ENCODE data around the gene VPS41.

VPS41 gene

DNA sequence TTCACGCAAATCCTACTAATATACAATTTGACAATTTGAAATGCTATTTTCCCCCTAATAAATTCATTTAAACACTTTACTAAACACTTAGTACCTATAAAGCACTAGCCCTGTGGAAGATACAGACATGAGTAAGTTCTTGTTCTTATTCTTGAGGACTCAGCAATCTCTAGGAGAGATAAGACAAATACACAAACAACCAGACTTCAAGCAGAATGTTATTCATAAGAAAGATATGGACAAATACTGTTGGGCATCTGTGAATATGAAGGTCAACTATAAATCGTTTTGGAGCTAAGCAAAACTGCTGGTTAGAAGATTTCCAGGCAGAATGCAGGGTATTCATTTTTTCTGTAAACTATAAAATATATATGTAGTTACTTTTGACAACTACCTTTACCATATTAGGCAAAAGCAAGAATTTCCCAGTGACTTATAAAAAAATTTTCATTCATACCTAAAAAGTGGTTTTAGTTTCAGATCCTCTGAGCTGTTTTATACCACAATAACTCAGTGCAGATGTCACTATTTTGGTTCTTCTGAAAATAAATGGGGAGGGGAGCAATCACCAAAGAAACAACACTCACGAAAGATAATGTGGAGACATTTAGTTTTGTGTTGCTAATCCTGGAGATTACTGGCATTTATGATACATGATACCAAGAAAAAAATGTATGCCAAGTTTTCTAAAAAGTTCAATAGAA is 3.8 kb downstream of the VPS41 start:
- DNase-seq (ENCODE audit: low spot score), result no peak

DNA sequence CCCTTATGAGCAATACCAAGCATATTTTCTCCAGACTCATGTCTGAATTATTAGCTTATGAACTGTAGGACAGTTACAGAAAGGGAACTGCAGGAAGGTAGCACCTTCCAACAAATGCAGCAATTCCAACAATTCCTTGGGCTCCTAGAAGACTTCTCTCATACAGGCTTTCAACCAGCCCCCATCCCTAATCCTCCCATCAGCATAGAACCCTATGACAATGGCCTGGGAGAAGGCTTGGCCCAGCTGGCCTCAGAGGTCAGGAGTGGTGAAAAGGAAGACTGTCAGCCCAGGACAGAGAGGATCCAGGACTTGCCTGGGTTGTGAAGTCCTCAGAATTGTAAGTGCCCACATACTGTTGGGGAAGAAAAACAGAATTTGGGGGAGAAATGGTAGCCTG is 5.9 kb downstream of the VPS41 start:
- no peak for DNase-seq (ENCODE audit: low spot score)

DNA sequence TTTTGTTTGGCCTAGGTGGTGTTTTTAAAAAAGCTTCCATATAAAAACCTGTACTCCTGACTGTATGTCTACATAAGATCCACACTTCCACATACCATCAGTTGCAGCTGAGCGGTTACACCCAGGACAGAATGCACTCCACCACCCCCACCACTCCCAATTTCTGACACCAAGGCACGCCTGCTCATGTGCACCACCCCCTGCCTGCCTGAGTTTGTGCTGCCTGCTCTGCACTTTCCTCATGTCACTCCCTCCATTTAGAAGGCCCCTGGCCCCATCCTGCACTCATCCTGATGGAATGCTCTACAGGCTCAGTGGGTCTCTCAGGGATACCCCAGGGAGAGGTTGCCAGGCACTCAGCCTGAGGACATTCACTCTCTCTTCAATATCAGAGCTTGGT is 6.5 kb downstream of the VPS41 start:
- no peak for DNase-seq (ENCODE audit: low spot score)

DNA sequence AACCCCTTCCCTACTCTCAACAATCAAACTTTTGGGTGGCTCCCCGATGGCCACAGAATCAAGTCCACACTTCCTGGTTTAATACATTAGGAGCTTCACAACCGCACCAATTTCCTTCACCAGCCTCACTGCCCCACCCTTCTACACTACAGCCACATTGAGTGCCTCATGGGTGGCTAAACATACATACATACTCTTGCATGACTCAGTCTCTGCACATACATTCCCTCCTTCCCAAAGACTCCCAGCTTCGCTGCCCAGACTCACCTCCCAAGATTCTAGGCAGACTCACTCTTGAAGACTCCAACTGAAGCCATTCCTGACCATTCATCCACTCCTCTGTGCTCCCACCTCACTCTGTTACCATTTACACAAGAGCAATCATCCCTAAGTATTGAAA is 15.9 kb downstream of the VPS41 start:
- no peak for DNase-seq (ENCODE audit: low spot score)

DNA sequence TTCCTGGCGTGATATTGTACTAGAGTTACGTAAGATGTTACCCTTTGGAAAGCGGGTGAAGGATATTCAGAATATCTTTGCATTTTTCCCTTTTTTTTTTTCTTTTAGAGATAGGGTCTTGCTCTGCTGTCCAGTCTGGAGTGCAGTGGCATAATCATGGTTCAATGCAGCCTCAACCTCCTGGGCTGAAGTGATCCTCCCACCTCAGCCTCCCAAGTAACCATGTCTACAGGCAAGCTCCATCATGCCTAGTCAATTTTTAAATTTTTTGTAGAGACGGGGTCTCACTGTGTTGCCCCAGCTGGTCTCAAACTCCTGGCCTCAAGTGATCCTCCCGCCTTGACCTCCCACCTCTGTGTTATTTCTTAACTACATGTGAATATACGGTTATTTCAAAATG is 18.4 kb downstream of the VPS41 start:
- no peak for DNase-seq (ENCODE audit: low spot score)

DNA sequence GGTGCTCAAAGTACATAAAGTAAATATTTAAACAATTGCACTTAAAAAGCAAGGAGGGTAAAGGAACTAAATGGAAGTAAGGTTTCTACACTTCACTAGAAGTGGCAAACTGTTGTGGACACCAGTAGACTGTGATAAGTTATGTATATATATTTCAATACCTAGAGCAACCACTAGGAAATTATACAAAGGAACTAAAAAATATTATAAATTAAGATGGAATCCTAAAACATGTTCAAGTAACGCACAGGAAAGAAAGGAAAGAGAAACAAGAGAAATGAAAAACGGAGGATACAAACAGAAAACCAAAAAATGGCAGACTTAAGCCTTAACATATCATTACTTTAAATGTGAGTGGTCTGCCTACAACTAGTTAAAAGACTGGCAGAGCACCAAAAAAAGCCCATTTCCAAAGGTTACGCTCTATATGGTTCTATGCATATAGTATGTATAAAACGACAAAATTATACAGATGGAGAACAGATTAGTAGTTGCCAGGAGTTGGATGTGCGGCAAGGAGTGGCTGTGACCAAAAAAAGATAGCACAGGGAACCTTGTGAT is 19.0 kb downstream of the VPS41 start:
- no peak for DNase-seq (ENCODE audit: low spot score)

DNA sequence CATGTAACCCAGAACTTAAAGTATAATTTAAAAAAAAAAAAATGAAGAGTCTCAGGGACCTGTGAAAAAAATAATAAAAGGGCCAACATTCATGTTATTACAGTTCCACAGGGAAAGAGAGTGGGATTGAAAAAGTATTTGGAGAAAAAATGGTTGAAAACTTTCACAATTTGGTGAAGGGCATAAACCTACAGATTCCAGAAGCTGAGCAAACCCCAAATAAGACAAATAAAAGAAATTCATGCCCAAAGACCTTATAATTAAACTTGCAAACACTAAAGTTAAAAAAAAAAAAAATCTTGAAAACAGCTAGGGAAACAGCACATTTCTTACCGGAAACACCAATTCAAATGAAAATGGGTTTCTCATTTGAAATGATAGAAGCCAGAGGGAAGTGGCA is 19.9 kb downstream of the VPS41 start:
- no peak for DNase-seq (ENCODE audit: low spot score)

DNA sequence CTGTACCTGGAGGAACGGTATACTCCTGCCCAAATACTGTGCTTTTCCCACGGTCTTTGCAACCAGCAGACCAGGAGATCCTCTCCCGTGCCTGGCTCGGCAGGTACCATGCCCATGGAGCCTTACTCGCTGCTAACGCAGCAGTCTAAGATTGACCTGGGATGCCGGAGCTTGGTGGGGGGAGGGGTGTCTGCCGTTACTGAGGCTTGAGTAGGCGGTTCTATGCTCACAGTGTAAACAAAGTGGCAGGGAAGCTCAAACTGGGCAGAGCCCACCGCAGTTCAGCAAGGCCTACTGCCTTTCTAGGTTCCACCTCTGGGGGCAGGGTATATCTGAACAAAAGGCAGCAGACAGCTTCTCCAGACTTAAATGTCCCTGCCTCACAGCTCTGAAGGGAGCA is 22.7 kb downstream of the VPS41 start:
- no peak for DNase-seq (ENCODE audit: low spot score)

DNA sequence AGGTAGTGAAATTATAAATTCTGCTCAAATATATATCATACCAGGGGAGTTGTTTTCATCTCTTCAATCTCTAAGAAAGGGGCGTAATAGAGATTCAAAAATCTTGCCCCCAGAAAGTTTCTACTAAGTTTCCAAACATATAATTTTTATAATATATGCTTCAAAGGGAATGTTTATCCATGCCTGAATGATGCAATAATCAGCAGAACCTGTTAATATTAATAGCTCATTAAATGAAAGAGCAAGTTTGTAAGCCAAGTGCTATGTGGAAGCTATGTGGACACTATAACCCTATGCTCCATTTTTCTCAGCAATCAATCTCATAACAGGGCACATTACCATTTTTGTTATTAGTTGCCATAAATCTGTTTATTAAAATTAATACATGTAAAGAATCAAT is 25.3 kb downstream of the VPS41 start:
- DNase-seq (ENCODE audit: low spot score), result no peak

DNA sequence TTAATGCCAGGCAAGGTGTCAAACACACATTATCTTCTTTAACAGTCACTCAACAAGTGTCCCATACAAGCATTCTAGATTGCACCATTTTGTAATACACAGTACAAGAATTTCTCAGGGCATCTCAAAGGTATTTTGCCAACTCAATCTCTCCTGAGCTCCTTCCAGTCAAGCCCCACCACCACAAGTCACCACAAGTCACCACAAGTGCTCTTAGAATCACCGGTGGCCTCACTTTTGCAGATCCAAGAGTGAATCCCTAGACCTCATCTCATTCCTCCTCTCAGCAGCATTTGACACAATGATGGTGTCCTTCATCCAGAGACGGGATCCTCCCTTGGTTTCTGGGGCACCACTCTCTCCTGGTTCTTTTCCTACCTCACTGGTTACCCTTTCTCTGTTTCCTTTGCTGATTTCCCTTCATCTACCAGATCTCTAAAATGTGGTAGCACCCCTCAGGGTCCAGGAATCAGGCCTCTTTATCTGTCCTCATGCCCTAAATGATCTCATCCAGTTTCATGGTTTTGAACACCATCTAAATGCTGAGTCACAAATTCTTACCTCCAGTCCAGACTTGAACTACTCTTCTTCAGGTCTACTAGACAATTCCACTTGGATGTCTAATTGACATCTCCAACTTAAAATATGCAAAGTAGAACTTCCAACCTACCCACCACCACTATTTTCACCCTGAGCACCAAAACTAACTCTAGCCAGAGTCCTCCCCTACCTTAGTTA is 26.9 kb downstream of the VPS41 start:
- no peak for DNase-seq (ENCODE audit: low spot score)

DNA sequence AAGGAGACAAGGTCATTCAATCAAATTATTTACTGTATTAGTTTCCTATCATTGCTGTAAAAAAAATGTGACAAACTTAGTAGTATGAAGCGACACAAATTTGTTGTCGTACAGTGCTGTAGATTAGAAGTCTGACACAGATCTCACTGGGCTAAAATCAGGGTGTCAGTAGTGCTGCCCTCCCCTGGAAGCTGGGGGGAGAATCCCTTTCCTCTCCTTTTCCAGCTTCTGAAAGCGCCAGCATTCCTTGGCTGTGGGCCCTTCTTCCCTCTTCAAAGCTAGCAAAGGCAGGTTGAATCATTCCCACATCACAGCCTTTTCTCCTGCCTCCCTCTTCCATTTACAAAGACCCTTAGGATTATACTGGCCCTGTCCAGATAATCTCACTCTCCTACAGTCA is 28.0 kb downstream of the VPS41 start:
- no peak for DNase-seq (ENCODE audit: low spot score)

DNA sequence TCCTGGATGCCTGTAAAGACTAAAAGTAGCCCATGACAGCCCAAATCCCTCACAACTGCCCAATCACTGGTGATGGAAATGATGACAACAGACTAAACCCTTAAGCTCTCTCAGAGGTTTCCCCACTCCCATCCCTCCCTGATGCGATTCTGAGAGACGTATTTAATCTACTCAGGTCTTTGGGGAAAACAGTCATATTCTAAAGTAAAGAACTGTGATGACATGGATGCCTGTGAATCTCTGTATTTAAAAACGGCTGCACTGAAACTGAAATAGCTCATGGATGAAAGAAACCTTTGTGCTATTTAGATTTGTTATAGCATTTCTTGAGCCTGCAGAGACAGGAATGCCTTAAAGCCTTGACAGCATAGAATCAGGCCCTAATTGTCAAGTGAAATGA is 28.5 kb downstream of the VPS41 start:
- DNase-seq (ENCODE audit: low spot score), result no peak

DNA sequence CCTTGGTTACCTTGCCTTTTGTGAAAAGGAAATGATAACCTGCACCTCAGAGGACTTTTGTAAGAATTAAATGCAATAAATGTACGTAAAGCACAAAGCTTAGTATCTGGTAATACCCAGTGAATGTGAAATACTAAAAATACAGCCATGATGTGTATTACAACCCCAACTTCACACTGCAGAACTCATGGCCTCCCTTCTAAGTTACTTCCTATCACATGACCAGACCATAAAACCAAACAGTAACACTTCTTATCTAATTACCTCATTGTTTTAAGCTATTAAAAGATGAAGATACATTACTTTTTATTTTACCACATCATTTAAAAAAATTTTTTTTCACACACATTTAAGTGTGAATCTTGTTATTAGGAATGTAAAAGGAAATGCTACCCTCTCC is 29.0 kb downstream of the VPS41 start:
- DNase-seq (ENCODE audit: low spot score), result no peak

DNA sequence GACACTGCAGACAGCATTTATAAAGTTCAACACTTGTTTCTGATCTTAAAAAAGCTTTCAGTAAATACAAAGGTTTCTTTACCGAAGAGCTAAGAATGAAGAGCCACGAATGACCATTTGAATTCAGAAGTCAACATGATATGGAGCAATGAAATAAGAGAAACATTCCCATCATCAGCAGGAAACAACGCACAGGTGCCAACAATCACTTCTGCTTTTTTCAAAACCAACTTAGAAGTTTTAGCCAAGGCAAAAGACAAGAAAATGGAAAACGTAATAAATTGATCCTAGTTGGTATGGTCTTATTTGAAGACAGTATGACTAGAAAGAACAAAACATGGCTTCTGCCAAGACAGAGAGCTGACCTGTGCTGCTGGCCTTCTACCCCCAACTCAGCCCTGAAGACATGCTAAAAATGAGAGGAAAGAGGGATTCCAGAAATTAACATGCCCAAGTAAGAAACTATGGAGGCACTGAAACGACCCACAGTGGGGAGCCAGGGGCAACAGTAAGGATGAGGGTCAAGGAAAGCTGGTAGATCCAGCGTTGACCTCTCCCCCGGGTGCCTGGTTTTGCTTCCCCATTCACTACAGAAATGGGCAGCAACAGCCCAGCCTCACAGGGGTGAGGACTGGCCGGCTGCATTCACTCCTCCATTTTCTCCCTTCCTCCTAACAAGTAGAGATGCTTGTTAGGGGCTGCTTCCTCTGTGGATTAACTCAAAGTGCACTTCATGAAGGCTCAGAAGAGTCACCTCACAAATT is 30.1 kb downstream of the VPS41 start:
- DNase-seq (ENCODE audit: low spot score), result no peak

DNA sequence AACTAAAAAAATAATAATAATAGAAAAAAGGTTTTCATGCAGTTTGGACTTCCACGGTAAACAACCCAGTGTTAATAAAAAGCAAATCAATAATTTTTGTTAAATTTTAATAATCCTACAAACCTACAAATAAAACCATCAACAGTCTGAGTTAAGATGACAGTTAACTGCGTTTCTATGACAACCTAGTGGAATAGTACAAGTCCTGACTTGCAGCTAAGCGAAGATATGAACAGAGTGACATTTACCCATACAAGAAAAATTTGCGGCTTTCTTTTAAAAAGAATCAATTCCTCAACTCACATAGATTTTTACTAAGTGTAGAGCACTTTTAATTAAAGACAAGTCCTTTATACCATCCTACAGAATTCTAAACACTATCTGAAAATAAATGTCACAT is 35.6 kb downstream of the VPS41 start:
- no peak for DNase-seq (ENCODE audit: low spot score)

DNA sequence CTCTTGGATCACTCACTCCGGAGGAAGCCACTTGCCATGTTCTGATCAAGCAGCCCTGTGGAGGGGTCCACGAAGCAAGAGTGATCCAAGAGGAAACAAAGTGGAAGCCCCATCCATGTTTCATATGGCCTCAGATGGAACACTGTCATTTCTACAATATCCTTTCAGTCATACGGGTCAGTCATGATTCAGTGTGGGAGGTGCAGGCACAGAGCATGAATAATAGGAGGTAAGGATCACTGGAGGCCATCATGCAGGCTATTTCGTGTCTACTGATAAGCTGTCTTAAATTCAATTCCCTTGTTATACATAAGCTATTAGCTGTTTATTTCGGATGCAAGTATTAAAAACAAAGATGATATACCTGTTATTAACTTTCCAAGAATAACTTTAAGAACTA is 36.8 kb downstream of the VPS41 start:
- no peak for DNase-seq (ENCODE audit: low spot score)

DNA sequence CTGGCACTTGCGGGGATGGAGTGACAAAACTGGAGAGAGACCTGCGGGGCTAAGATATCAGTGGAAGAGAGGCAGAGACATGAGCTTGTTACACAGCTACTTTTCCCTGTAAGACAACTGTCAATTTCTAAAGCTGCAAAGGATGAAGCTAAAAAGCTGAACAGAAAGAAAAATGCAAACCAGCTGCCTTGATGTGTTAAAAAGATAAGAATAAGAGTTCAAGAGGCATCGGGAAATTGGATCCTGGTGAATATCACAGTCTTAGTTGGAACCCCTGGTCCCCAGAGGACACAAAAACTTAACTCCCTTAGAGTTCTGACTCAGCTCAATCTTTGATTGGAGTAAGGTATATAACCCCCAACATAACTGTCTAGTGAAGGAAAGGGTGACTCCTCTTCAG is 38.8 kb downstream of the VPS41 start:
- DNase-seq (ENCODE audit: low spot score), result no peak

DNA sequence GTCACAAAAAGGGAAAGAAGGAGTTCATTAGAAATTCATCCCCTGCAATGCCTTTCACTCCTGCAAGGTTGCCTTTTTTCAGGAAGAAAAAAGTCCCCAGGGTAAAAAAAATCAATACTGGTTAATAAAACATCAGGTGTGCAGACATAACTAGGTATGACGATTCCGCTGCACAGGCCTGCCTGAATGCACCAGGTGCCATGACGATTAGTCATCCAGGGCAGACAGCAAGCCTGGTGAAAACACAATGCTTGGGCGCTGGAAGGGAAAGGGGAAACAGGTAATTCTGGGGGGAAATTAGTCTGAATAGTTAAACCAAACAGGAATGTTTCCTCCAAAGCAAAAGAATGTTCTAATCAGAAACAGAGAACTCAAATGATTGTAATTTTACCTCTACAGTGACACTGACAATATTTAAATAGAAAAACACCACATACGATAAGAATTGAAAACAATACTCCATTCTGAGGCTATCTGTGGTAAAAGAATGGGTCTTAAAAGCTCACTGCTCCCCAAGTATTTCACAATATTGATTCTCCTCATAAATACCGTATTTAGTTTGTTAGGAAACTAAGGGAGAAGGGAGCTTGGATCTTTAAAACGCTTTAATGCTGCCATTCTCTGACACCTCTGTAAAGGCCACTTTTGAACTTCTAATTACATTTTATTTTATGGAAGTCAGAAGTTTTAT is 45.2 kb downstream of the VPS41 start:
- DNase-seq (ENCODE audit: low spot score), result no peak

DNA sequence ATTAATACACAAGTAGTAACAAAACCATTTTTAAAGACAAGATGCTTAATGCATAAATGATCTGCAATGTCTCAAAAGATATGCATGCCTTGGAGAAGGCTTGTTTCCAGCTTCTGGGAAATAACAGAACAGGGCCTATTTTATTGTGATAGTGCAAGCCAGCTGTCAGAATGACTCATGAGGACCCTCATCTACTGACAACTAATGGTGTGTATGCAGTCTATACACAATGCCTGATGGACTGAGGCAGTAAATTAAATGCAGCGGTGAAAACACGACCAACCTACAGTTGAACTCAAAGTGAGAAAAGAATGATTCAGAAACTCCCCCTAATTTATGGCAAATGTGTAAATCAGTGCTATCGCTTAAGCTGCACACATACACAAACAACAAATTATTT is 46.3 kb downstream of the VPS41 start:
- no peak for DNase-seq (ENCODE audit: low spot score)

DNA sequence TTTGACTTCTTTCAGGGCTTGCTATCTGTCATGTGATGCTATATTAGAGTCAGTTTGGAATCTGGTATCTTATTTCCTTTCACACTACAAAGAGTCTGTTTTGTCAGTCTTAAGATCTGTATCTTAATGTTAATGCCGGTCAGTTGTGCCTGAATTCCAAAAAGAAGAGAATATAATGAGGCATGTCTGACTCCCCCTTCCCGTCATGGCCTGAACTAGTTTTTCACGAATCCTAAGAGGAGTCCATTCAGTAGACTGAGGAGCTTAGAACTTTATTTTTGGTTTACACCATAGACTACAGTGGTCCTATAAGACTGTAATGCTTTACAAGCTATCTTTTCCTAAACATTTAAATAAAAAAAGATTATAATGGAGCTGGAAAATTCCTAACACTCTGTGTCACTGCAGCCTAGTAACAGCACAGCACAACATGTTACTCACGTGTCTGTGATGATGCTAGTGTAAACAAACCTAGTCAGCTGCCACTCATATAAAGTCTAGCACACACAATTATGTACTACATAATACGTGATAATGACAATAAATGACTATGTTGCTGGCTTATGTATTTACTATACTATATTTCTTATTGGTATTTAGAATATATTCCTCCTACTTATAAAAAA is 50.6 kb downstream of the VPS41 start:
- DNase-seq (ENCODE audit: low spot score), result no peak

DNA sequence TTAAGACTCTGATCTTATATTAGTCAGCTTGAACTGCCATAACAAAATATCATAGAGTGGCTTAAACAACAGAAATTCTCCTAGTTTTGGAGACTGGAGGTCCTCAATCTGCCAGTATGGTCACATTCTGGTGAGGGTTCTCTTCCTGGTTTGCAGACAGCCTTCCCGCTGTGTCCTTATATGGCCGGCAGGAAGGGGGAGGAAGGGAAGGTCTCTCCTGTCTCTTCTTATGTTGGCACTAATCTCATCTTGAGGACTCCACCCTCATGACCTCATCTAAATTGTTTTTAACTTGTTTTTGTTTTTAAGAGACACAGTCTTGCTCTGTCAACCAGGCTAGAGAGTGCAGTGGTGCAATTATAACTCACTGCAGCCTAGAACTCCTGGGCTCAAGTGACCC is 53.1 kb downstream of the VPS41 start:
- no peak for DNase-seq (ENCODE audit: low spot score)

DNA sequence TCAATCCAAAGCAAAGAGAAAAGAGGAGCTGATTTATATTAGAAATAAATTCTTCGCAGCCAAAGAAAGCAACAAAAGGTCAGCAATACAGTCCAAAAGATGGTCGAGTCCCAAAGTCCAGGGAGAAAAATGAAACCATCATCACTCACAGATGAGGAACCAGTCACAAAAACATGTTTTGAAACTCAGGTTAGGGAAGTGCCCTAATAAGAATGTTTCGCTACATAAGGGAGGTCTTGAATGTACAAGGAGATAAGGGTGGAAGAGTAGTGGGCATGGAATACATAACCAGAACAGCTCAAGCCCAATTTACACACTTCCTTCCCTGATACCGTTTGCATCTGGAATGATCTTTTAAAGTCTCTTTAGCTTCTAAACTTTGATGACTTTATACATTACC is 53.6 kb downstream of the VPS41 start:
- DNase-seq (ENCODE audit: low spot score), result no peak
